GM18519 (cell line): Measurements from ENCODE around the gene TUSC1.
"Not testable (repeated sequence)": the region's sequence is repeated elsewhere in the genome, so short reads cannot be mapped to it uniquely, and the experiment has no call there.

Experiments used
- ATAC-seq: cut with Tn5 transposase; IDR thresholded peaks from one replicate; pipeline ENCODE4 v1.9.1; 2021; ENCODE audit warnings: mild to moderate bottlenecking, moderate library complexity; ENCODE audit not compliant: unreplicated experiment, low FRiP score

TUSC1 gene

GRCh38 chr9:25678147-25678666, at the start of gene TUSC1:
TSS of gene TUSC1 (minus strand) at chr9:25678444. CDS start at chr9:25678312, 132 bp downstream.
- ATAC-seq = peak; percentile 72

GRCh38 chr9:25726871-25727410, 48.7 kb upstream of the TUSC1 start:
- ATAC-seq = no peak

- ATAC-seq = no peak
Measured at GRCh38 chr9:25724424-25724823, 46.2 kb upstream of the TUSC1 start.

- ATAC-seq = no peak
Measured at GRCh38 chr9:25716220-25716872, 38.1 kb upstream of the TUSC1 start.

GRCh38 chr9:25709941-25710340, 31.7 kb upstream of the TUSC1 start:
- no peak for ATAC-seq

- ATAC-seq = peak; percentile 60
Measured at GRCh38 chr9:25704800-25705199, 26.6 kb upstream of the TUSC1 start.

GRCh38 chr9:25703701-25704357, 25.6 kb upstream of the TUSC1 start:
- no peak for ATAC-seq

GRCh38 chr9:25702536-25702935, 24.3 kb upstream of the TUSC1 start:
- ATAC-seq = peak; percentile 28

GRCh38 chr9:25700899-25701298, 22.7 kb upstream of the TUSC1 start:
- not testable (repeated sequence) for ATAC-seq

- no peak for ATAC-seq
Measured at GRCh38 chr9:25700430-25700829, 22.2 kb upstream of the TUSC1 start.

GRCh38 chr9:25691786-25692185, 13.5 kb upstream of the TUSC1 start:
- no peak for ATAC-seq

- ATAC-seq = no peak
Measured at GRCh38 chr9:25684321-25684720, 6.1 kb upstream of the TUSC1 start.

GRCh38 chr9:25681266-25681665, 3.0 kb upstream of the TUSC1 start:
- no peak for ATAC-seq

- ATAC-seq = no peak
Measured at GRCh38 chr9:25678846-25679360, 659 bp upstream of the TUSC1 start.

- peak; percentile 50 for ATAC-seq
Measured at GRCh38 chr9:25677301-25678146, 720 bp downstream of the TUSC1 start.

GRCh38 chr9:25675858-25676257, 2.4 kb downstream of the TUSC1 start:
- ATAC-seq = not testable (repeated sequence)

GRCh38 chr9:25658571-25658970, 19.7 kb downstream of the TUSC1 start:
- ATAC-seq = no peak

GRCh38 chr9:25654417-25654816, 23.8 kb downstream of the TUSC1 start:
- ATAC-seq = no peak

- ATAC-seq = no peak
Measured at GRCh38 chr9:25648116-25648515, 30.1 kb downstream of the TUSC1 start.

- ATAC-seq = no peak
Measured at GRCh38 chr9:25636026-25636425, 42.2 kb downstream of the TUSC1 start.

GRCh38 chr9:25629231-25629630, 49.0 kb downstream of the TUSC1 start:
- no peak for ATAC-seq
